GM19023 (cell line): Measurements from ENCODE around the gene GPR61.

Experiments used
- ATAC-seq: cut with Tn5 transposase; IDR thresholded peaks from one replicate; pipeline ENCODE4 v1.9.1; 2021; ENCODE audit warnings: mild to moderate bottlenecking, moderate library complexity; ENCODE audit not compliant: unreplicated experiment

Gene GPR61

DNA sequence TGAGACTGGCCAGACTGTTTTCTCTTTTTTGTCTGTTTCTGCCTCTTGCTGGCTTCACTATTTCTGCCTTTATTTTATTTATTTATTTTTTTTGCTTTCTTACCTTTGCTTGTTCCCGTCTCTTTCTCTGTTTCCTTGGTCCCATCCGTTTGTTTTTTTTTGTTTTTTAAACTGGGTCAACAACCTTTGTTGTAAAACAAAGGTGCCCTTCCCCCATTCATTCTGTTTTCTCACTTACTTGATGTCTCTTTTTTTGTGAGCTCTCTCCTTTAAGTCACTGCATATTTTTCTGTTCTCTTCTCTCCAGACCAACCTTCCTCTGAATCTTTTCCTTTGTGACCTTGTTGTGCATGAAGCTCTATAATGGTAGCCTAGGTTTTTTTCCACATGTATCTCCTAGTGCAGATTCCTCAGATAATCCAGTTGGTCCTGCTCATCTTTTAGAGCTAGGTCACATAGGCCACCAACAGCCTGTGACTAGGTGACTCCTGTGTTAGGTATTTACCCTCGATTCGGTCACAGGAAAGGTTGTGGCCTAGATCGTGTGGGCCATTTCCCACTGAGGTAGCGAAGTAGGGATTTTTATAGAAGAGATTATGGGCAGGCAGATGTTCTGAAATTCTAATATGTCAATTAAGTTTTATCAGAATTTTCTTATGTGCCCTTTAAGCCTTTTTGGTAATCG lies 24.7 kb downstream of the GPR61 start:
- no peak for ATAC-seq

DNA sequence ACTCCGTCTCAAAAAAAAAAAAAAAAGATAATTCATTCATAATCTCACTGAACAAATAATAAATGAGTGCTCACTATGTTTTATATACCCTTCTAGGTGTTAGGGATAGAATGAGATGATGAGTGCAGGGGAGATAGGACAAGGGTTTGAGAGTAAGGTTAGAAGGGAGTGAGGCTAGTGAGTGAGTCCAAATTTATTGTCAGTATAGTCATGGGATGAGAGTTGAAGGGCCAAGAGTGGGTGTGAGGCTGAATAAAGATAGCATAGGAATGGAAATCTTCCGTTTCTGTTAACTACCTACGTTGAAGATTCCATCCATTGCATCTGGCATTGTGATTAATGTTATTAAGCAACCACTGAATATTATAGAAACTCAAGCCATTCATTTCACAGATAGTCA lies 25.6 kb downstream of the GPR61 start:
- ATAC-seq: no peak

GRCh38 chr1:109566982-109567381 lies 27.3 kb downstream of the GPR61 start:
- ATAC-seq: no peak

DNA sequence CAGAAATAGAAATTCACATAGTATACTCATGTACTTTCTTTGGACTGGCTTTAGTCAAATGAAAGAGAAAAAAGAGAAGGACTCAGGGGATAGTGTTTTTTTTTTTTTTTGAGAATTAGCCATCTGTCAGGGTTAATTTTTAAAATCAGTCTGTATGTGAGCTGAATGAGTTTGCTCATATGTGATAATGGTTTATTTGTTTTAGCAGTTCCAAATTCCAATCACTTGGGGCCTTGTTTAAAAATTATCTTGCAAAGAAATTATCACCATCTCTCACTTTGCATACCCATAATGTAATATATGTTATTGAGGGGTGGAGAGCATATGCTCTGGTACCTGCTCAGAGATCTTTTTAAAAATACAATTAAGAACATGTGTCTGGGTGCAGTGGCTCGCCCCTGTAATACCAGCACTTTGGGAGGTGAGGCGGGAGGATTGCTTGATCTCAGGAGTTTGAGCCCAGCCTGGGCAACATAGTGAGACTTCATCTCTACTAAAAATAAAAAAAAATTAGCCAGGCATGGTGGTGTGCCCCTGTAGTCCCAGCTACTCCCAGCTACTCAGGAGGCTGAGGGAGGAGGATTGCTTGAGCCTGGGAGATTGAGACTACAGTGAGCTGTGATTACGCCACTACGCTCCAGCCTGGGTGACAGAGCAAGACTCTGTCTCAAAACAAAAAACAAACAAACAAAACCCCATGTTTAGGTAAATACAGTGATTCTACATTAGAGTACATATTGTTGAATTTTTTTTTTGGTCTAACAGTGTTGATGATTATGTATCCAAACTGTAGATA lies 28.4 kb downstream of the GPR61 start:
- ATAC-seq: no peak

DNA sequence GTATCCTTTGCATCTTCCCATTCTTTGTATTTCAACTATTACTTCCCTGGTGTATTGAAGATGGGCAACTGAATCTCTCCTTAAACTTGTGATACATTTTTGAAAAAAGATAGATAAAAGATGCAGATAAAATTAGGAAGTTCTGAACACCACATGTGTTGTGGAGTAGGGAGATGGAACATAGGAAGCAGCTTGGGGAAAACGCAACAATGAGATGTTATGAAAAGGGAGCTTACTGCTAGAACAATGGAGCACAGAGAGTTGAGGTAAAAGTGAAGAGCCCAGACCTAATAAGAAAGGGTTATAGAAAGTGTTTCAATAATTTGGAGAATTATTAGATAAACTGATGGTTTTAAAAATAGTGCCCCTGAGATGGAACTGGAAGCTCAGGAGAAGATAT lies 29.7 kb downstream of the GPR61 start:
- no peak for ATAC-seq

- no peak for ATAC-seq
Measured at GRCh38 chr1:109570414-109570813, 30.7 kb downstream of the GPR61 start.

DNA sequence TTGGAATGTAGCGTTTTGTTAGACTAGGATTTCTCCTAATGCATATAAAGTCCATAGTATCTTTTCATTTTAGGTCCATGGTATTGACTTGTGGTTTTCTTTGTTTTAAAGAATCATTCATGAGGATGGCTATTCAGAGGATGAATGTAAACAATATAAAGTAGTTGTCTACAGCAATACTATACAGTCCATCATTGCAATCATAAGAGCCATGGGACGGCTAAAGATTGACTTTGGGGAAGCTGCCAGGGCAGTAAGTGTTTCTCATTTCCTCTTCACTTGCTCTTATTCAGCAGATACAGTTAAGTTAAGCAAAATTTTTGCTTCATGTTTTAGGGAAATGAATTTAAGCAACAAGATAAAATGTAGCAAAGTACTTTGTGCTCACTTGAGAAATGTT lies 34.1 kb downstream of the GPR61 start:
- no peak for ATAC-seq

DNA sequence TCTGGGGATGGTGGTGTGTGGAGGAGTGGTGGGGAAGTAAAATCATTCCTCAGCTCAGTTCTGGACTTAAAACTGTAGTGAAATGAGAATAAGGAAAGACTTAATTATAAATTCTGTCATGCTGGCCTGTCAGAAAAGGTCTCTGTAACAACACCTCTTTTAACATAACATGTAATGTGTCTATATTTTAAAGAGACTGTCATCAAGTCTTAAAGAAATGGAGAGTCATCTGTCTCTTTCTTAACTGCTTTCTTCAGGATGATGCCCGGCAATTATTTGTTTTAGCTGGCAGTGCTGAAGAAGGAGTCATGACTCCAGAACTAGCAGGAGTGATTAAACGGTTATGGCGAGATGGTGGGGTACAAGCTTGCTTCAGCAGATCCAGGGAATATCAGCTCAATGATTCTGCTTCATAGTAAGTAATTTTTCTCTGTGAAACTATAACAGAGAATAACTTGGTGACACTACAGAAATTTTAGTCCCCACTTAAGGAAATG lies 39.3 kb downstream of the GPR61 start:
- no peak for ATAC-seq

- ATAC-seq: no peak
Measured at GRCh38 chr1:109579491-109579890, 39.8 kb downstream of the GPR61 start.

GRCh38 chr1:109582021-109582420 lies 42.3 kb downstream of the GPR61 start:
- no peak for ATAC-seq

DNA sequence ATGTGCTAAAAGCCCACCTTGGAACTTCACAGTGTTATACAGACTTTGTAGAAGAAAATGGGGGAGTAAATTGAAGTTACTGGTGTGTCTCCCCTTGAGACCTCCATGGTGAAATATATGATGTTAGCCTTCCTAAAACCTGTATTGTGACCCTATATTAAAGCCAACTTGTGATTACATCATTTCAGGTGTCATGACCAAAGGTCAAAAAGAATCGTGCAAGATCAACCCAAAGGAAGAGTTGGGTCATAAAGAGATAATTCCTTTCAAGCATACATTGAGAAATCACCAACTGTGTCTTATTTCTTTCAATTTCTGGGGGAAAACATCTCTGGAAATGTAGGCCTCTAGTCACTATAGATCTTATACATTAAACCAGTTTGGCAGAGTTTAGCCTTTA lies 45.1 kb downstream of the GPR61 start:
- ATAC-seq: no peak

DNA sequence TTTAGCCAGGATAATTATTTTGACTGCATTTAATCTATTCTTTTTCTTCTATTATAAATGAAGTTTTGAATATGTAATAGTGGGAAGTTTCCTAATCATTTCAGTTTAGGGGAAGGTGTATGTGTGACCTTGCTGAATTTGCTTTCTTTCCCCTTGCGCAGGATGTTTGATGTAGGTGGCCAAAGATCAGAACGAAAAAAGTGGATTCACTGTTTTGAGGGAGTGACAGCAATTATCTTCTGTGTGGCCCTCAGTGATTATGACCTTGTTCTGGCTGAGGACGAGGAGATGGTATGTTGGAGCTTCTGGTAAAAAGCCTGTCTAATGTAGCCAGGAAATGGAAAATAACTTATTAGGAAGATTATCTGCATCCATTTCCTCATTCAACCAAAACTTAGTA lies 46.4 kb downstream of the GPR61 start:
- ATAC-seq: no peak

GRCh38 chr1:109589177-109589576 lies 49.5 kb downstream of the GPR61 start:
- no peak for ATAC-seq

DNA sequence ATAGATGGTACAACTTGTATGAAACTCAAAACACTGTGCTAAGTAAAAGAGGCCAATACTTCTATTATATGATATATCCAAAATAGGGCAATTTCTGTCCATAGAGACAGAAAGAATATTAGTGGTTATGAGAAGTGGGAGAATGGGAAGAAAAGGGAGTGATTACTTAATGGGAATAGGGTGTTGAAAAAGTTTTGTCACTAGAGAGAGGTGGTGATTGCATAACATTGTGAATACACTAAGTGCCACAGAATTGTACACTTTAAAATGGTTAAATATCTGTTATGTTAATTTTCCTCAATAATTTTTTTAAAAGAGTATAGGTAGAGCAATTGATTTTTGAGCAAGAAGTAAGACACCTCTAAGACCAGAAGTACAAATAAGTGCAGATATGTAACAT lies 50.0 kb downstream of the GPR61 start:
- ATAC-seq: no peak

DNA sequence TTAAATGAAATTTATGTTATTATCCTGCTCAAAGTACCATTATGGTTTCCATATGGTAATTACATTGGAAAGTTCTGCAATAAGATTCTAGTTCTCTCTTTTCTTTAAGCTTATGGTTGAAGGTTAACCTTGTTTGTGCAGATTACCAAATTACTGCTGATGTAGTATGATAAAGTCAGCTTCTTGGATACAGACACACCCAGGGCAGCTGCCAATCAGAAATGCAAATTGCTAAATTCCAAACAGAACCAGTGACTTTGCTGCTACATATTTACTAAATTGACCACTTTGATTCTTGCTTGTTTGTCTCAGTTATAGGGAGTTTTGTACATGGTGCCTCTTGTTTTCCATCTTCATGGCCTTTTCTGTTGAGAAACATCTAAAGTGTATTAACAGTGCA lies 53.2 kb downstream of the GPR61 start:
- no peak for ATAC-seq

DNA sequence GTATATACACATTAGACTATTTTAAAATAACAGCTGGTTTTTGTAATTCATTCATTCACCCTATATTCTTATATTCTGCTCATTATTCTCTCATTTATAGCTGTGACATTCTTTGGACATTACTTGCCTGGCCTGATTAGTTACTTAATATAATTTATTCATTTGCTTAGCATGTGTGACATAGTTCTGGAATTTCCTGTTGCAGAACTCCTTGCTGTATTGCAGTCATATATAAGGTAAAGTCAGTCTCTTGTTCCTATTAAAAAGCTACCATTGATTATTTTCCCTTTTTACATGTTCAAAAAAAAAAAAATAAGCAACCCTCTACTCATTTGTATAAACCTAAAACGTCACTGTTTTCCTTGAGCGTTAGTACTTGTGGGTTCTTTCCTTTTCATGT lies 55.9 kb downstream of the GPR61 start:
- ATAC-seq: no peak
